ENCODE results near the gene PPP1R3F.
"Not testable (repeated sequence)": the region's sequence is repeated elsewhere in the genome, so short reads cannot be mapped to it uniquely, and the experiment has no call there.

PPP1R3F gene

DNA sequence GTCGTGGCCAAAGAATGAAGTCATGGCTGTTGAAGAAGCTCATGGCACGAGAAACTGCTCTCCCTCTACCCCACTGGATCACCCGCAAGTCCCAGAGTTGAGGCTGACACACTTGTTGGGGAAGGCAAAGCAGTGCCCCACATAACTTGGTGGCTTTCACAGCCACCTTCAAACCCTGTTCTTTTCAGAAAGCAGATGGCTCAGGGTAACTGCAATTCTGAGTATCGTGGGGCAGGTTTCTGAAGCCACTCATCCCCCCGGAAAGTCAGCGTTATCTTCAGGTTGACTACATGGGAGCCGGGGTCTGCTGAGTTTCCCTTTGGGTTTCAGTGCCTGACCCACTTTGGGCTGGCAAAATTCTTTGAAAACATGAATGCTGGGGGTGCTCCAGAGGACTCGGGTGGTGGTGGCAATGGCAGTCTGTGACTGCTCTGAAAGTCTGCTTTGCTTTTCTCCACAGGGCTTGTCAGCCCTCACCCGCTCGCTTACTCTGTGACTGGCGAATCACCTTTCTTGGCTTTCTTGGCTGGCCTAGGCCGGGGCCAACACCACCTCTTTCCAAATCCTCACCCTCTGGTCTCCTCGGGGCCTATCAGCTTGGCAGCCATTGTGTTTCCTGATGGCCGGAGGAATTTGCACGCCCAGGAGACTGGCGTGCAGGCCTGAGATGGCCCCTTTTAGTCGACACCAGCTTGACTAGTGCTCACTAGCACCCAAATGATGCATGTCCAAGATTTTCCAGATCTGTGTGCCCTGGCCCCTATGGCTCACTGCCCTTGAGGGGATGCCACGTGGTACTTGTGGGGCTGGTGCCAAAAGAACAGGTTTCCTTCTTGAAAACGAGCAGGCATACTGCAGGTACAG is 7.3 kb downstream of the PPP1R3F start:
- DNase-seq, result no peak

- no peak for DNase-seq
Observed at GRCh38 chrX:49277535-49277830, 7.9 kb downstream of the PPP1R3F start.

DNA sequence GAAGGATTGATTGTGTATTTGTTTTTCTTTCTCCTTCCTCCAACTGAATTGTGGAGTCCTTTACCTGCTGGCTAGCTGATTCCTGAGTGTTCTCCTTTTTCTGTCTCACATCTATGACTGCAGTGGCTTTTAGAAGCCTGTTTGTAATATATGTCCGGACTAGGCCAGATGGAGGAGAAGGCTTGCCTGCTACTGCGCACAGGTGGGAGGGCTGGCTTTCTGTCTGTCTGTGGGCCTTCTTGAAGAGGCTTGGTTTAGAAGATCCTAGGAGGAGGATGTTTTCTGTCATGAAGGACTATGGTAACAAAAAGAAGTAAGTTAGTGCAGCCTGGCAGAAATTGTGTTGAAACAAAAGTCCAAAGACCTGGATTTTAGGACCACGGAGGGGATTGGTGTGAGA is 8.5 kb downstream of the PPP1R3F start:
- DNase-seq, result no peak

DNA sequence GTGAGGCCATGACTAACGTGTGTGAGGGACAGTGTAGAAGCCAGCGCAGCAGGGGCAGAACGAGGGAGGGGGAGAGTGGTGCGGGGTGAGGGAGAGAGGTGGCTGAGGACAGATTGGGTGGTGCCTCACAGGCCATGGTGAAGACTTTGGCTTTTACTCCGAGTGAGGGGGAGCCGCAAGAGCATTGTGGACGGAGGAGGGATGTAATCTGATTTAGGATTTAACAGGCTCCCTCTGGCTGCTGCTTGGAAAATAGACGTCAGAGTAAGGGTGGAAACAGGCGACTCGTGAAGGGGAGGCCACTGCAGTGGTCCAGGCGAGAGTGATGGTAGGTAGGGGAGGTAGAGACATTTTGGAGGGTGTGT is 13.0 kb downstream of the PPP1R3F start:
- DNase-seq, result no peak

DNA sequence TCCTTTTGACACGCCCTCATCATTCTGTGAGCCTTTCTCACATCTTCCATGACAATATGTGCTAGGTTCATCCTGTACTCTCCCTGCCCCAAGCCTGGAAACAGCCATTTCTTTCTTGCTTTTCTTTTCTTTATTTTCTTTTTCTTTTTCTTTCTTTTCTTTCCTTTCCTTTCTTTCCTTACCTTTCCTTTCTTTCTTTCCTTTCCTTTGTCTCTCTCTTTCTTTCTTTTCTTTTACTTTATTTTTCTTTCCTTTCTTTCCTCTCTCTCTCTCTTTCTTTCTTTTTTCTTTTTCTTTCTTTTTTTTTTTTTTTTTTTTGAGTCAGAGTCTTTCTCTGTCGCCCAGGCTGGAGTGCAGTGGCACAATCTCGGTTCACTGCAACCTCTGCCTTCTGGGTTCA is 14.6 kb downstream of the PPP1R3F start:
- no peak for DNase-seq

- DNase-seq, result no peak
Observed at GRCh38 chrX:49286136-49286535, 16.5 kb downstream of the PPP1R3F start.

DNA sequence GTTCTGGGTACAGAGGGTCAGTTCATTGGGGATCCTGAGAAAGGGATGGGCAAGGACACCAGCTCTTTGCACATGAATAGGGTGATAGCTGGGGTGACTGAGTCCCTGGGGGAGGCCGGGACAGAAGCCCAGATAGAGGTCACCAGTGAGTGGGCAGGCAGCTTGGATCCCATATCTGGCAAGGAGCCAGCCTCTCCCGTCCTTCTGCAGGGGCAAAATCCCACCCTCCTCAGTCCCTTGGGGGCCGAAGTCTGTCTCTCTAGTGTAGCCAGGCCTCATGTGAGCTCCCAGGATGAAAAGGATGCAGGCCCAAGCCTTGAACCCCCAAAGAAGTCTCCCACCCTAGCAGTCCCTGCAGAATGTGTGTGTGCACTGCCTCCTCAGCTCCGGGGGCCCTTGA is 17.0 kb downstream of the PPP1R3F start:
- no peak for DNase-seq

DNA sequence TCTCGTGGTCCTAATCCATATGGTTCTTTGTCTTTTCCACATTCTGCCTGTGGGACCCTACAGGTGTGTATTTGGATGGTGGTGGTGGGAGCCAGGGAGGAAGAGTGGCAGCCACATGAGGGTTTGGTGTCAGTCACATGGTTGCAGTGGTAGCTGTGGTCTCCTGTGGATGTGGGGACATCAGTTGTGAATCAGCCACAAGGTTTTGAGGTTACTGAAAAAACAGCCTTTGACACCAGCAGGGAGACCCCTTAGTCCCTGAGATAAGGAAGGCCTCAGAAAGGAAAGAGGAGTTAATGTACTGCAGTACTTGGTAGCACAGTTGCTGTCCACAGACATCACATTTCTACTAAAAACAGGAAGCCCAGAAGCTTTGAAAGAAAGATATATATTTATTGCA is 18.1 kb downstream of the PPP1R3F start:
- no peak for DNase-seq

GRCh38 chrX:49290215-49290614 is 20.6 kb downstream of the PPP1R3F start:
- DNase-seq, result no peak

DNA sequence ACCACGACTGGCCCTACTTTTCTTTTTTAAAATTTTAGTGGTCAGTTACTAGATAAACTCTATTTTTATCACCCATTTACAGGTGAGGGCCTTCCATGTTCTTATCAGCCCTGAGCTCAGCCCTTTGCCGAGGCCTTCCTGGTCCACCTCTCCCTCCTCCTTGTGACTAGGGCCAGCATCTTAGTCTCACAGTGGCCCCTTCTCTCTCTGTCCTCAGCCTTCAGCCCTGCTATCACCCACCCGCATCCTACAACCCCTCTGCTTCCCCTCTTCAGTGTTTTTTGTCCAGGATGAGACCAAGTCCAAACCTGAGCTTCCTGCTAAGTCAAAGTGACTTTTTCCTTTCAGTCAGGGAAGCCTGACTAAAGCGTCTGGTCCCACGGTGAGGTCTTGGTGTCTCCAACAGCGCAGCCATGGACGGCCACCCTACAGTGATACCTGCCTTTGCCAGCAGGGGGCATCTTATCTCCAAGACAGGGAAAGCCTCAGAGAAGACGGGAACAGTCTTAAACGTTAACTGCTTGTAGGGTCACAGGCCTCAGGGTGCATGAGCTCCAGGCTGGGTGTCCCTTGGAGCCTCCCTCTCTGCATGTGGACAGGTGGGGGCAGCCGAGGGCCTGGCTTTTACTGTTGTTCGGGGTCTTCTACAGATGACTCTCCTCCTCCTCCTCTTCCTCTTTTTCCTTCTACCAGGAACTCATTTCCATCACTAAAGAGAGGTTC is 22.2 kb downstream of the PPP1R3F start:
- peak; percentile 55 for DNase-seq

DNA sequence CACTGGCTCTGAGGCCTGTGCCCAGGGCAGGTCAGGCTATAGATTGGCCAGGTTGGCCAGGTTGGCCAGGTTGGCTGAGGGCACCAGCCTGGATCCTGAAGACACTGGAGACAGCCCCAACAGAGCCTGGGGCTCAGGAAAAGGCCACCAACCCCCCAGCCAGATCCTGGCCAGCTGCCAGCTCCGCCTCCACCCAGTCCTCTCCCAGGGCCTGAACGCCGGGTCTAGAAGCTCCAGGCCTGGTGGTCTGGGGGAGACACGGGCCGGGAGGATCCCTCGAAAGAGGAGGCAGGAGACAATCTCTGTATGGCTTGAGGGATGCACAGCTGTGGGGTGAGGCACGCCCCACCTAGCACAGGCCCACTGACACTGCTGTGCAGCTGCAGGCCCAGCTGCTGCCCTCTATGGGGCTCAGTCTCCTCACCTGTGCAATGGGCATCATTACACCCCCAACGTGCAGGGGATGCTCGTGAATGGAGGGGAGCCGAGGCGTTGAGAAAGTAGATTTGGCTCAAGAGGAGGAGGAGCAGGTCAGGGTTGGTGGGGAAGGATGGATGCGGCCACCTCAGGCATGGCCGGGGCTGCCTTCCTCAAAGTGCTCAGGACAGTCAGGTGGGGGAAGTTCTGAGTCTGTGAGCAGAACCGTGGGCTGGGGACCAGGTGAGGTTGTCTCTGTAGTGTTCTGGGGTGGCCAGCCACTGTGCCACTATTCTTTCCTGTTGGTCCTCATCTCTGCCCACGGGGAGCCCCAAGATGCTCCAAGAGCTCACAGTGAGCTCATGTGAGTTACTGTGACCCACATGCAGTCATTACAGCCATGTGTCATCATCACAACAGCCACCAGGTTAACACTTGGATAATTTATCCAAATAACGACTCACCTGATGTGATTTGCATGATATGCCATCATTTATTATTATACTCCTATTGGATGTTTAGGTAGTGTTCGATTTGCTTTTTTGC is 23.1 kb downstream of the PPP1R3F start:
- no peak for DNase-seq

GRCh38 chrX:49299293-49299692 is 29.7 kb downstream of the PPP1R3F start:
- not testable (repeated sequence) for DNase-seq

GRCh38 chrX:49300703-49301102 is 31.1 kb downstream of the PPP1R3F start:
- no peak for DNase-seq

DNA sequence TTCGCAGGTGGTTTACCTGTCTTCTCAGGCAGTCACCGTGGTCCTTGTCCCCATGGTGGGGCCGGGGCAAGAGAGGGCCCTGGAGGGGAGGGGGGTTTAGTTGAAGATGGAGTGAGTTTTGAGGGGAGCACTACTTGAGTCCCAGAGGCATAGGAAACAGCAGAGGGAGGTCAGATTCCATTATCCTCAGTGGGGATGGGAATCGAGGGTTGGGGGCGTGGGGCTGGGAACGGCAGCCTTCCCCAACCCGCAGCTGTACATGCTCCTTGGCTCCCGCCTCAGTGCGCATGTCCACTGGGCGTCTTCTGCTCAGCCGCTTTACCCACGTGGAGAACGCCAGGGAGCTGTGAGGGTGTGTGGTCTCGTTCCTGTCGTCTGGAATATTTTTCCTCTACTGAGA is 33.8 kb downstream of the PPP1R3F start, which contains the start of gene GAGE10:
Gene GAGE10 (plus strand): TSS at position 301 of the 400 bp plus-strand sequence. CDS start 1,214 bp downstream, outside the sequence.
- no peak for DNase-seq

DNA sequence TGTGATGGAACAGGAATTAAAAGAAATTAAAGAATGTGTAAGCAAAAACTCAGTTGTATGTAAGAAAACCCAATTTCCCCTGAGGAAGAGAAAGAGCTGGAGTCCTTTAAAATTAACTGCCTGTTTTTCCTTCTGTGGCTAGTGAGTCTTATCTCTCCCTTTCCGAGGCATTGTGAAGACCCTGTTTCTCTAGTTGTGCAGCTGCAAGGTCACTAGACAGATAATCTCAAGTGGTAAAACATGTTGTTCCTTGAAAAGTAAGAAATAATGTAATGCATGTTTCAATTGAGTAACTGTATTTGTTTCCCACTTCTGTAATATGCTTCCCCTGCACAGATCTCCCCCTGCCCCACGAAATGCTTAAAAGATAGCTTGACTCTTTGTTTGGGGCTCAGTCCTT is 38.2 kb downstream of the PPP1R3F start:
- DNase-seq, result not testable (repeated sequence)

- DNase-seq, result peak; percentile 29
Observed at GRCh38 chrX:49308604-49309269, 39.1 kb downstream of the PPP1R3F start.

DNA sequence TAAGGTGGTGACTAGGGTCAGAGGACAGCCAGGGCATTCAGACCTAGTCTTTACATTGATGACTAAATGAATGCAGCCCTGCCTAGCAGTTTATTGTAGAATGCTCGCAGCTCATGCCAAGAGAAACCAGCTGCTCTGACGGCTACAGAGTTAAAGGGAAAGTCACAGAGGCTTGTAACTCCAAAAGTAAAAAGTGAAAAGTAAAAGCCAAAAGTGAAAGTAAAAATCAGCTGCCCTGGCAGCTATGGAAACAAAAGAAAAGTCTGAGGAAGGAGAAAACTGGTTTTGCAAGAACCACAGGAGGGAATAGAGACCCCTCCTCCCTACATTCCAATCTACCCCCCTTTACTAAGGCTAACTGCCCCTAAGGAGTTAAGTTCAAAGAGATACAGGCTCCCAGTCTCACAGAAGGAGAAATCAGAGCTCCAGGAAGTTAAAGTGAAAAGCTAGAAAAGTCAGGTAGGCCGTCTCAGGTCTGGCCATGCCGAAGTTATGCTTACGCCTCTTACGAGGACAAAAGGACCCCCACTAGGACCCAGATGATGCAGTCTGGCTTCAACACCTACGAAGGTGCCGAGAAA is 39.9 kb downstream of the PPP1R3F start:
- peak; percentile 10 for DNase-seq

DNA sequence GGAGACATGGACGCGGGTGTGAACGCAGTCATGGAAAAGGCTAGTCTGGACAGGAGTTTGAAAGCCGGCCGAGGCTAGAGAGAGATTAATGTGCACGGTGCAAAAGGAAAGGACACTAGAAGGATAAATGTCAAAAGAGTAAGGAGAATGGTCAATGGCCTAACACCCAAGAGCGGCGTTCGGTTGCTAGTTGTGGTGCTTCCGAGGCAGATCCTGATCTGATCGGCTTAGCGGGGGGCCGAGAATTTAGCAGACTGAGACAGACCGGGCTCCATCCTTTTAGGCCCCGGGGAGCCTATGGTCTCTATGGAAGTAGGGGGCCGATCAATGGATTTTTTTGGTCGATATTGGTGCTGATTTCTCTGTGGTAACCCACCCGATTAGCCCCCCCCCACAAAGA is 40.8 kb downstream of the PPP1R3F start:
- no peak for DNase-seq

GRCh38 chrX:49312176-49312575 is 42.6 kb downstream of the PPP1R3F start:
- DNase-seq, result no peak

GRCh38 chrX:49316085-49316484 is 46.5 kb downstream of the PPP1R3F start:
- DNase-seq, result no peak

- not testable (repeated sequence) for DNase-seq
Observed at GRCh38 chrX:49321737-49322136, 52.1 kb downstream of the PPP1R3F start, which contains the start of gene GAGE12J. Gene GAGE12J, plus strand, starts transcription at chrX:49322037. Its CDS starts 1,157 bp downstream, at chrX:49323194.

GRCh38 chrX:49322266-49322665 is 52.7 kb downstream of the PPP1R3F start:
- not testable (repeated sequence) for DNase-seq

Data from EL (cell line).